GM12875 (cell line): ENCODE results near the gene PPBP.

Experiments
- H3K4me3 ChIP-seq: one replicate; pipeline ENCODE4 v1.5.1; 2011; ENCODE audit warnings: low read depth, low read length, control low read depth
- TF ChIP-seq, protein P1 (sequence below): IDR thresholded peaks from 2 replicates; pipeline ENCODE4 v1.5.1; 2011; ENCODE audit warnings: low read depth, mild to moderate bottlenecking, control low read depth, inconsistent platforms, low read length, moderate library complexity, borderline replicate concordance; ENCODE audit not compliant: insufficient read depth

The PPBP gene

GRCh38 chr4:74023709-74024108, 35.7 kb upstream of the PPBP start:
- TF ChIP-seq, protein P1, sequence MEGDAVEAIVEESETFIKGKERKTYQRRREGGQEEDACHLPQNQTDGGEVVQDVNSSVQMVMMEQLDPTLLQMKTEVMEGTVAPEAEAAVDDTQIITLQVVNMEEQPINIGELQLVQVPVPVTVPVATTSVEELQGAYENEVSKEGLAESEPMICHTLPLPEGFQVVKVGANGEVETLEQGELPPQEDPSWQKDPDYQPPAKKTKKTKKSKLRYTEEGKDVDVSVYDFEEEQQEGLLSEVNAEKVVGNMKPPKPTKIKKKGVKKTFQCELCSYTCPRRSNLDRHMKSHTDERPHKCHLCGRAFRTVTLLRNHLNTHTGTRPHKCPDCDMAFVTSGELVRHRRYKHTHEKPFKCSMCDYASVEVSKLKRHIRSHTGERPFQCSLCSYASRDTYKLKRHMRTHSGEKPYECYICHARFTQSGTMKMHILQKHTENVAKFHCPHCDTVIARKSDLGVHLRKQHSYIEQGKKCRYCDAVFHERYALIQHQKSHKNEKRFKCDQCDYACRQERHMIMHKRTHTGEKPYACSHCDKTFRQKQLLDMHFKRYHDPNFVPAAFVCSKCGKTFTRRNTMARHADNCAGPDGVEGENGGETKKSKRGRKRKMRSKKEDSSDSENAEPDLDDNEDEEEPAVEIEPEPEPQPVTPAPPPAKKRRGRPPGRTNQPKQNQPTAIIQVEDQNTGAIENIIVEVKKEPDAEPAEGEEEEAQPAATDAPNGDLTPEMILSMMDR, result no peak
- H3K4me3 ChIP-seq, result no peak overlapping the region

- TF ChIP-seq, protein P1, result no peak
- no peak overlapping the region for H3K4me3 ChIP-seq
Observed at GRCh38 chr4:74021601-74022000, 33.6 kb upstream of the PPBP start.

DNA sequence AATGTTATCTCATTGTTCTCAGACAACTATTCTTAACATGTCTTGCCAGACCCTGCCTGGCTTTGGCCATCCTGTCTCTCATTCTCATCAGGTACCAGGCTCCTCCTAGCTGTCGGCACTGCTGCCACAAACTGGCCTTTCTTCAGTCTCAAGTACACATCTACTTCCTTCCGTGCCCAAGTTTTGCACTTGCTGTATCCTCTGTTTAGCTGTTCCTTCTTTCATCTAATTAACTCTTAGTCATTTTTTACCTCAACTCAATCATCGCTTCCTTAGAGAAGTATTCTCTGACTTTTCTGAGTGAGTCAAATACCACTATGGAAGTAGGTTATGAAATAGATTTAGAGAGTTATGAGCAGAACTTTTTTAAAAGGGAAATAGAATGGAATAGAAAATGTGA, 30.8 kb upstream of the PPBP start:
- H3K4me3 ChIP-seq, result no peak overlapping the region

GRCh38 chr4:74018116-74018515, 30.1 kb upstream of the PPBP start:
- TF ChIP-seq, protein P1, result no peak
- H3K4me3 ChIP-seq, result no peak overlapping the region

More for the DNA sequence above, 30.8 kb upstream of the PPBP start:
- TF ChIP-seq, protein P1, result no peak

DNA sequence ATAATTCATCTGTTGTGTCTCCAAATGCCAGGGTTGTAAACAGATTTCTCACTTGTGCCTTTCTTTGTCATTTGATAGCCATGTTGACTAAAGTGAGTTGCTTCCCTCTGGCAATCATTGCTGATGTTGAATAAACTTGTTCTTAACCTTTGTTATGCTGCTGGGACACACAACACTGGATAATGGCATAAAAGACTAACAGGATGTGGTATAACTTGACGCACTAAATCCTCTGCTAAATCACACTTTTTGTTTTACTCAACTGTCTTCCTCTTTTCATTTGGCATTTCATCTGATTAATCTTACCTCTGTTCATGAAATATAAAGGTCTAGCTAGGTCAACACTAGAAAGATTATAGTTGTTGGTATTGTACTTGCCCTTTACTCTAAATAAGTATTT, 28.1 kb upstream of the PPBP start:
- no peak overlapping the region for H3K4me3 ChIP-seq
- TF ChIP-seq, protein P1, result no peak

GRCh38 chr4:74015126-74015780, 27.3 kb upstream of the PPBP start:
- TF ChIP-seq, protein P1, result no peak

DNA sequence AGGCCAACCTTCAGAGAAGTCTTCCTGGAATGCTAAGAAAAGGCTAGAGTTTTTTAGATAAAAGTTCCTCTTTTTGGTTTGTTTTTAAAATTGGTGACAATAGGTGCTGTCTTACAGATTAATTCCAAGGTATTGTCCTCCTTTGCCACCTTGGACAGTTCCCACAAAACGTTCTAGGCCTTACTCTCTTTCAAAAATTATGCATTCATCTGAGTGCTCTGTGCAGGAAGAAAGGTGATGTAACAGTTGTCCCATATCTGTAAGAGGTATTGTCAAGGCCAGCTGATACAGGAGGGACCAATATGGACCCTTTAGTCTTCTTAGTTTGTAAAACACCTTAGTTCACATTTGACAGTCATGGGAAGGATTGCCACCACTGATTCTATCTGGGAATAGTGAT, 26.3 kb upstream of the PPBP start:
- TF ChIP-seq, protein P1, result no peak
- H3K4me3 ChIP-seq, result no peak overlapping the region

More at GRCh38 chr4:74015126-74015780, 27.3 kb upstream of the PPBP start:
- H3K4me3 ChIP-seq, result no peak overlapping the region
